Measurements from ENCODE around the gene PCDHB1. TPM values are rescaled to one million over a fixed set of nuclear protein-coding genes. Genes with fewer than 3 reads are reported as not detected.
"Not testable (repeated sequence)": the region's sequence is repeated elsewhere in the genome, so short reads cannot be mapped to it uniquely, and the experiment has no call there.

The PCDHB1 gene
- total RNA-seq, 2 experiments from 2014 or later, result not detected

DNA sequence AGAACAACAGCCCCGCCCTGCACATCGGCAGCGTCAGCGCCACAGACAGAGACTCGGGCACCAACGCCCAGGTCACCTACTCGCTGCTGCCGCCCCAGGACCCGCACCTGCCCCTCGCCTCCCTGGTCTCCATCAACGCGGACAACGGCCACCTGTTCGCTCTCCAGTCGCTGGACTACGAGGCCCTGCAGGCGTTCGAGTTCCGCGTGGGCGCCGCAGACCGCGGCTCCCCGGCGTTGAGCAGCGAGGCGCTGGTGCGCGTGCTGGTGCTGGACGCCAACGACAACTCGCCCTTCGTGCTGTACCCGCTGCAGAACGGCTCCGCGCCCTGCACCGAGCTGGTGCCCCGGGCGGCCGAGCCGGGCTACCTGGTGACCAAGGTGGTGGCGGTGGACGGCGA is 45.0 kb downstream of the PCDHB1 start:
- H3K4me3 Mint-ChIP-seq; POLR2A ChIA-PET; DNase-seq; CTCF ChIA-PET; H3K27ac Mint-ChIP-seq; H3K4me1 Mint-ChIP-seq (ENCODE audit: low read depth); intact Hi-C loops (cut with micrococcal nuclease): not testable (repeated sequence)
- H3K9me3 Mint-ChIP-seq, result peaks cover 29% of the 10 kb centered on the region
- peaks cover 20% of the 10 kb centered on the region for H3K36me3 Mint-ChIP-seq
- peaks cover 37% of the 10 kb centered on the region for H3K27me3 Mint-ChIP-seq

DNA sequence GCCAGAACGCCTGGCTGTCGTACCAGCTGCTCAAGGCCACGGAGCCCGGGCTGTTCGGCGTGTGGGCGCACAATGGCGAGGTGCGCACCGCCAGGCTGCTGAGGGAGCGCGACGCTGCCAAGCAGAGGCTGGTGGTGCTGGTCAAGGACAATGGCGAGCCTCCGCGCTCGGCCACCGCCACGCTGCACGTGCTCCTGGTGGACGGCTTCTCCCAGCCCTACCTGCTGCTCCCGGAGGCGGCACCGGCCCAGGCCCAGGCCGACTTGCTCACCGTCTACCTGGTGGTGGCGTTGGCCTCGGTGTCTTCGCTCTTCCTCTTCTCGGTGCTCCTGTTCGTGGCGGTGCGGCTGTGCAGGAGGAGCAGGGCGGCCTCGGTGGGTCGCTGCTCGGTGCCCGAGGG is 45.4 kb downstream of the PCDHB1 start:
- Mint-ChIP-seq H3K27me3 (peaks cover 40% of the 10 kb centered on the region), H3K9me3 (peaks cover 33% of the 10 kb centered on the region), H3K36me3 (peaks cover 20% of the 10 kb centered on the region)
- POLR2A ChIA-PET; intact Hi-C loops (cut with micrococcal nuclease); DNase-seq; H3K4me1 Mint-ChIP-seq (ENCODE audit: low read depth); H3K27ac Mint-ChIP-seq; CTCF ChIA-PET; H3K4me3 Mint-ChIP-seq: not testable (repeated sequence)

DNA sequence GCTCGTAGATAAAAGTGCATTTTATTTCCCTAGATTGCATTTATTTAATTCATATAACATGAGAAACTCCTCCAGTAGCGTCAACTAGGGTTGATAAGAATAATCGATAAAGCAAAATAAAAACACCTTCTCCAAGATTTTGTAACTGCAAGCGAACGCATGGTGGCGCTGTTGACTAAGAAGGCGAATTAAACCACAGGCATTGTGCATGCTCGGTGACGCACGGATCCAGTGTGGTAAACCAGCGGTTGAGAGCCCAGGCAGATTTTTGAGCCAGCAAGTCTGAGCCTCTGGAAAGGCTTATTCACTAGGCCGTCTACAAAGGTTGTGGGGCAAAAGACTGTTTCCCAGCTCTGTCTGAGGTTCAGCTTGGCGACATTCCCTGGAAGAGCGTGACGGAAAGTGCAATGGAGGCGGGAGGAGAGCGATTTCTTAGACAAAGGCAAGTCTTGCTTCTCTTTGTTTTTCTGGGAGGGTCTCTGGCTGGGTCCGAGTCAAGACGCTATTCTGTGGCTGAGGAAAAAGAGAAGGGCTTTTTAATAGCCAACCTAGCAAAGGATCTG is 49.1 kb downstream of the PCDHB1 start, which contains the start of gene PCDHB3:
Gene PCDHB3, plus strand, starts transcription at position 231 of the 563 bp plus-strand sequence. Its CDS starts 177 bp downstream, at position 408.
- POLR2A ChIA-PET, result no interaction called here
- Mint-ChIP-seq H3K36me3 (peaks cover 13% of the 10 kb centered on the region), H3K9me3 (peaks cover 25% of the 10 kb centered on the region), H3K27me3 (peaks cover 31% of the 10 kb centered on the region), H3K4me1 (ENCODE audit: low read depth) (peaks cover 1% of the 10 kb centered on the region), H3K4me3 (no peak within 1 kb of the TSS), H3K27ac (no peak within 1 kb of the TSS)
- peak; percentile 57 for DNase-seq
- intact Hi-C loops (cut with micrococcal nuclease), result no loop called here
- CTCF ChIA-PET, result no interaction called here

DNA sequence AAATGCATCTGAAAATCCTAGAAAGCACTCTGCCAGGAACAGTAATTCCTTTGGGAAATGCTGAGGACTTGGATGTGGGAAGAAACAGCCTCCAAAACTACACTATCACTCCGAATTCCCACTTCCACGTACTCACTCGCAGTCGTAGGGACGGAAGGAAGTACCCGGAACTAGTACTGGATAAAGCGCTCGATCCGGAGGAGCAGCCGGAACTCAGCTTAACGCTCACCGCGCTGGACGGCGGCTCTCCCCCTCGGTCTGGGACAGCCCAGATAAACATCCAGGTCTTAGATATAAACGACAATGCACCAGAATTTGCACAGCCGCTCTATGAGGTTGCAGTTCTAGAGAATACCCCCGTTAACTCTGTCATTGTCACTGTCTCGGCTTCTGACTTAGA is 49.9 kb downstream of the PCDHB1 start:
- intact Hi-C loops (cut with micrococcal nuclease), result no loop called here
- CTCF ChIA-PET, result no interaction called here
- Mint-ChIP-seq H3K4me3 (no peak overlapping the region), H3K36me3 (peaks cover 7% of the 10 kb centered on the region), H3K9me3 (peaks cover 21% of the 10 kb centered on the region), H3K27me3 (peaks cover 24% of the 10 kb centered on the region), H3K4me1 (ENCODE audit: low read depth) (peaks cover 1% of the 10 kb centered on the region), H3K27ac (no peak overlapping the region)
- no peak for DNase-seq
- POLR2A ChIA-PET, result no interaction called here

DNA sequence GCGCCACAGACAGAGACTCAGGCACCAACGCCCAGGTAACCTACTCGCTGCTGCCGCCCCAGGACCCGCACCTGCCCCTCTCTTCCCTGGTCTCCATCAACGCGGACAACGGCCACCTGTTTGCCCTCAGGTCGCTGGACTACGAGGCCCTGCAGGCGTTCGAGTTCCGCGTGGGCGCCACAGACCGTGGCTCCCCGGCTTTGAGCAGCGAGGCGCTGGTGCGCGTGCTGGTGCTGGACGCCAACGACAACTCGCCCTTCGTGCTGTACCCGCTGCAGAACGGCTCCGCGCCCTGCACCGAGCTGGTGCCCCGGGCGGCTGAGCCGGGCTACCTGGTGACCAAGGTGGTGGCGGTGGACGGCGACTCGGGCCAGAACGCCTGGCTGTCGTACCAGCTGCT is 50.9 kb downstream of the PCDHB1 start:
- H3K4me3 Mint-ChIP-seq; H3K36me3 Mint-ChIP-seq; intact Hi-C loops (cut with micrococcal nuclease); DNase-seq; CTCF ChIA-PET; H3K27ac Mint-ChIP-seq; POLR2A ChIA-PET; H3K4me1 Mint-ChIP-seq (ENCODE audit: low read depth): not testable (repeated sequence)
- peaks cover 21% of the 10 kb centered on the region for H3K9me3 Mint-ChIP-seq
- peaks cover 24% of the 10 kb centered on the region for H3K27me3 Mint-ChIP-seq

DNA sequence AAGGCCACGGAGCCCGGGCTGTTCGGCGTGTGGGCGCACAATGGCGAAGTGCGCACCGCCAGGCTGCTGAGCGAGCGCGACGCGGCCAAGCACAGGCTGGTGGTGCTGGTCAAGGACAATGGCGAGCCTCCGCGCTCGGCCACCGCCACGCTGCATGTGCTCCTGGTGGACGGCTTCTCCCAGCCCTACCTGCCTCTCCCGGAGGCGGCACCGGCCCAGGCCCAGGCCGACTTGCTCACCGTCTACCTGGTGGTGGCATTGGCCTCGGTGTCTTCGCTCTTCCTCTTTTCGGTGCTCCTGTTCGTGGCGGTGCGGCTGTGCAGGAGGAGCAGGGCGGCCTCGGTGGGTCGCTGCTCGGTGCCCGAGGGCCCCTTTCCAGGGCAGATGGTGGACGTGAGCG is 51.3 kb downstream of the PCDHB1 start:
- POLR2A ChIA-PET; H3K4me3 Mint-ChIP-seq; DNase-seq; CTCF ChIA-PET; H3K4me1 Mint-ChIP-seq (ENCODE audit: low read depth); H3K36me3 Mint-ChIP-seq; H3K27ac Mint-ChIP-seq; intact Hi-C loops (cut with micrococcal nuclease): not testable (repeated sequence)
- H3K9me3 Mint-ChIP-seq, result peaks cover 21% of the 10 kb centered on the region
- H3K27me3 Mint-ChIP-seq, result peaks cover 24% of the 10 kb centered on the region

DNA sequence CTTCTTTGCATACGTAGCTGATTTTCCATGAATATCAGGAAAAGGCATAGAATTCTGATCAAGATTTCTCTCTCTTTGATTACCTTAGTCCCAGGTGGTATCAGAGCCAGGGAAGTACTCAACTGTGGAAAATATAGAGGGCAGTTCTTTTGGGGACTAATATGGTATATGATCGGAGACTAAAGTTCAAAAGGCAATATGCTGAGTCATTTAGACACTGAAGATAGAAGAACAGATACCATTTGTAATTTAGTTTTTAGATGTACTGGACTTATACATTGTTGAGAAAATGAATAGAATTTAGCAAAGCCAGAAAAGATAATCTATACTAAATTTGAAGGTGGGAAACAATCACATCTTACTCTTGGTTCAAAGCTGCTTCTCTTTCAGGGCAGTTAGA is 54.2 kb downstream of the PCDHB1 start:
- peaks cover 14% of the 10 kb centered on the region for H3K27me3 Mint-ChIP-seq

More for the DNA sequence above, 54.2 kb downstream of the PCDHB1 start:
- ChIA-PET CTCF (no interaction called here), POLR2A (no interaction called here)
- DNase-seq, result no peak
- Mint-ChIP-seq H3K36me3 (peaks cover 5% of the 10 kb centered on the region), H3K27ac (no peak overlapping the region), H3K4me1 (ENCODE audit: low read depth) (peaks cover 1% of the 10 kb centered on the region), H3K9me3 (peaks cover 16% of the 10 kb centered on the region), H3K4me3 (no peak overlapping the region)
- intact Hi-C loops (cut with micrococcal nuclease), result no loop called here

Other genes with a start within 250 kb of the PCDHB1 start
- gene PCDHA4, start 244.3 kb upstream of the PCDHB1 start, total RNA-seq, result not detected
- gene PCDHA5, start 229.8 kb upstream of the PCDHB1 start, total RNA-seq, result not detected
- not detected for gene PCDHA6, start 223.4 kb upstream of the PCDHB1 start, total RNA-seq
- not detected for gene PCDHA7, start 217.1 kb upstream of the PCDHB1 start, total RNA-seq
- not detected for gene PCDHA8, start 210.2 kb upstream of the PCDHB1 start, total RNA-seq
- not detected for gene PCDHA9, start 203.0 kb upstream of the PCDHB1 start, total RNA-seq
- not detected for gene PCDHA10, start 195.5 kb upstream of the PCDHB1 start, total RNA-seq
- gene PCDHA11, start 182.4 kb upstream of the PCDHB1 start, total RNA-seq, result not detected
- gene PCDHA12, start 176.1 kb upstream of the PCDHB1 start, total RNA-seq, result not detected
- gene PCDHA13, start 169.2 kb upstream of the PCDHB1 start, total RNA-seq, result not detected
- not detected for gene PCDHAC1, start 125.1 kb upstream of the PCDHB1 start, total RNA-seq
- not detected for gene PCDHAC2, start 84.9 kb upstream of the PCDHB1 start, total RNA-seq
- gene PCDHB2, start 43.2 kb downstream of the PCDHB1 start, total RNA-seq, result under 1 TPM in 1 of 2 experiments, not detected in 1; 0.17 TPM
- gene PCDHB3, start 49.1 kb downstream of the PCDHB1 start, total RNA-seq, result not detected
- not detected for gene PCDHB4, start 70.4 kb downstream of the PCDHB1 start, total RNA-seq
- gene PCDHB5, start 83.8 kb downstream of the PCDHB1 start, total RNA-seq, result not detected
- gene PCDHB6, start 98.7 kb downstream of the PCDHB1 start, total RNA-seq, result not detected
- gene PCDHB7, start 121.3 kb downstream of the PCDHB1 start, total RNA-seq, result not detected
- not detected for gene PCDHB8, start 126.4 kb downstream of the PCDHB1 start, total RNA-seq
- gene PCDHB16, start 131.0 kb downstream of the PCDHB1 start, total RNA-seq, result not detected
- gene PCDHB9, start 135.8 kb downstream of the PCDHB1 start, total RNA-seq, result not detected
- not detected for gene PCDHB10, start 141.0 kb downstream of the PCDHB1 start, total RNA-seq
- gene PCDHB11, start 148.3 kb downstream of the PCDHB1 start, total RNA-seq, result not detected
- gene PCDHB12, start 157.3 kb downstream of the PCDHB1 start, total RNA-seq, result not detected
- gene PCDHB13, start 162.5 kb downstream of the PCDHB1 start, total RNA-seq, result not detected
- not detected for gene PCDHB14, start 172.0 kb downstream of the PCDHB1 start, total RNA-seq
- gene PCDHB15, start 194.0 kb downstream of the PCDHB1 start, total RNA-seq, result not detected

Data from activated CD4-positive, alpha-beta memory T cell treated with anti-CD3 and anti-CD28 coated beads for 36 hours (primary cell).